Upper lobe of left lung (tissue), 6 donors: ENCODE measurements around the gene POLE3. TPM values are rescaled to one million over a fixed set of nuclear protein-coding genes. Genes with fewer than 3 reads are reported as not detected.

ENCODE experiments used
- ATAC-seq, 2 donors: fragments of 200-7000 bp; cut with Tn5 transposase; one replicate each; pipeline ENCODE4 v1.9.1; 2022; ENCODE audit warnings: mild to moderate bottlenecking in 2 of 2, moderate library complexity in 2 of 2; ENCODE audit not compliant: low FRiP score in 2 of 2
- DNase-seq, 2 donors: peaks; one replicate each; pipeline ENCODE4 v3.0.0-alpha.2; 2019 to 2020
- H3K27ac ChIP-seq, 4 donors: fragments of 200-600 bp; sonication (generic); one replicate each; pipeline ENCODE4 v1.5.1; 2016 to 2019
- H3K27me3 ChIP-seq, 4 donors: fragments of 200-600 bp; sonication (generic); one replicate each; pipeline ENCODE4 v1.5.1; 2017 to 2019
- H3K36me3 ChIP-seq, 4 donors: fragments of 200-600 bp; sonication (generic); one replicate each; pipeline ENCODE4 v1.5.1; 2016 to 2019
- H3K4me1 ChIP-seq, 4 donors: fragments of 200-600 bp; sonication (generic); one replicate each; pipeline ENCODE4 v1.5.1; 2018 to 2019
- H3K4me3 ChIP-seq, 4 donors: fragments of 200-600 bp; sonication (generic); one replicate each; pipeline ENCODE4 v1.5.1; 2017 to 2019; ENCODE audit warnings: mild to moderate bottlenecking in 2 of 4, moderate library complexity in 1 of 4
- H3K9me3 ChIP-seq, 4 donors: fragments of 200-600 bp; sonication (generic); one replicate each; pipeline ENCODE4 v1.5.1; 2018 to 2019
- CTCF ChIP-seq, 6 experiments: fragments of 450-650 bp in 4 of 6; fragments of 200-600 bp in 2 of 6; sonication (generic) in 2 of 6; IDR thresholded peaks; one replicate each; pipeline ENCODE4 v1.5.1; 2016 to 2019; ENCODE audit warnings: antibody characterized with exemption in 6 of 6
- EP300 ChIP-seq, 4 donors: sonication (generic); formaldehyde crosslinking; IDR thresholded peaks; one replicate each; pipeline ENCODE4 v1.5.1; 2017; ENCODE audit warnings: antibody characterized with exemption in 4 of 4, control low read depth in 2 of 4
- POLR2A ChIP-seq, 4 donors: fragments of 450-650 bp; IDR thresholded peaks; one replicate each; pipeline ENCODE4 v1.5.1; 2016 to 2017; ENCODE audit warnings: antibody characterized with exemption in 4 of 4, mild to moderate bottlenecking in 2 of 4
- POLR2AphosphoS5 ChIP-seq, 2 donors: sonication (generic); formaldehyde crosslinking; IDR thresholded peaks; one replicate each; pipeline ENCODE4 v1.5.1; 2017; ENCODE audit warnings: antibody characterized with exemption in 2 of 2
- WGBS, 2 donors: methylation state at CpG; one replicate each; pipeline ENCODE4 v1.1.5; 2017 to 2018; 5-methylcytosine and 5-hydroxymethylcytosine counted together
- total RNA-seq, 6 donors: library from RNA; depleted of rRNA in 4 of 6; stranded (reverse); fragments of >200 nt in 4 of 6; gene quantifications; one replicate each; pipeline versions ENCODE4 v1.1.0 to v1.2.1, GENCODE V29; 2016 to 2021
- donor health status: DM: no; HTN: no; CAD: no; lungs with moderate emphysema.
- donor health status: DM: no; HTN: yes; CAD: no; lungs with severe emphysema.

The POLE3 gene
- total RNA-seq, 6 donors from 2014 or later, result 6.4 to 37.1 (median 28.4) TPM

- ATAC-seq (no peak), DNase-seq (no peak)
- no peak for TF ChIP-seq POLR2AphosphoS5 (IDR thresholded peaks at IDR 0.05)
- no peak for TF ChIP-seq CTCF (IDR thresholded peaks at IDR 0.05)
- TF ChIP-seq POLR2A (IDR thresholded peaks at IDR 0.05), result no peak
- no peak for TF ChIP-seq EP300 (IDR thresholded peaks at IDR 0.05)
- no peaks in the 10 kb centered on the region for H3K36me3 ChIP-seq
- H3K27me3 ChIP-seq, result no peaks in the 10 kb centered on the region
- no peaks in the 10 kb centered on the region for H3K4me1 ChIP-seq
- no peak overlapping the region for H3K4me3 ChIP-seq
- H3K9me3 ChIP-seq, result no peaks in the 10 kb centered on the region
- no peak overlapping the region for H3K27ac ChIP-seq
Observed at GRCh38 chr9:113431191-113431590, 20.7 kb upstream of the POLE3 start.

GRCh38 chr9:113428062-113428615 is 17.7 kb upstream of the POLE3 start:
- no peaks in the 10 kb centered on the region for H3K9me3 ChIP-seq
- H3K4me1 ChIP-seq, result no peaks in the 10 kb centered on the region
- no peaks in the 10 kb centered on the region for H3K36me3 ChIP-seq
- no peaks in the 10 kb centered on the region for H3K27me3 ChIP-seq
- WGBS, 2 donors, result 79 to 89% methylated on average over 1 of the region's 1 CpG
- no peak for ATAC-seq
- TF ChIP-seq EP300 (IDR thresholded peaks at IDR 0.05) (no peak), CTCF (IDR thresholded peaks at IDR 0.05) (no peak), POLR2A (IDR thresholded peaks at IDR 0.05) (no peak)
- no peak overlapping the region for H3K4me3 ChIP-seq
- DNase-seq, result no peak
- H3K27ac ChIP-seq, result no peak overlapping the region

GRCh38 chr9:113427629-113428028 is 17.2 kb upstream of the POLE3 start:
- H3K36me3 ChIP-seq, result no peaks in the 10 kb centered on the region
- no peak overlapping the region for H3K27ac ChIP-seq
- H3K27me3 ChIP-seq, result no peaks in the 10 kb centered on the region
- ATAC-seq (no peak), DNase-seq (no peak)
- no peak overlapping the region for H3K4me3 ChIP-seq
- H3K9me3 ChIP-seq, result no peaks in the 10 kb centered on the region
- TF ChIP-seq POLR2A (IDR thresholded peaks at IDR 0.05), result no peak
- whole genome bisulfite sequencing, 2 donors, result 90 to 96% methylated on average over 2 of the region's 2 CpGs
- H3K4me1 ChIP-seq, result no peaks in the 10 kb centered on the region

- H3K9me3 ChIP-seq, result no peaks in the 10 kb centered on the region
- no peaks in the 10 kb centered on the region for H3K27me3 ChIP-seq
- no peak for DNase-seq
- 75 to 81% methylated on average over 1 of the region's 1 CpG for WGBS, 2 donors
- H3K27ac ChIP-seq, result no peak overlapping the region
- ATAC-seq, result no peak
- H3K4me3 ChIP-seq, result no peak overlapping the region
- no peaks in the 10 kb centered on the region for H3K4me1 ChIP-seq
- TF ChIP-seq POLR2A (IDR thresholded peaks at IDR 0.05) (no peak), CTCF (IDR thresholded peaks at IDR 0.05) (no peak), EP300 (IDR thresholded peaks at IDR 0.05) (no peak), POLR2AphosphoS5 (IDR thresholded peaks at IDR 0.05) (no peak)
- no peaks in the 10 kb centered on the region for H3K36me3 ChIP-seq
Observed at GRCh38 chr9:113426701-113427100, 16.2 kb upstream of the POLE3 start.

GRCh38 chr9:113425072-113425471 is 14.6 kb upstream of the POLE3 start:
- TF ChIP-seq EP300 (IDR thresholded peaks at IDR 0.05) (no peak), CTCF (IDR thresholded peaks at IDR 0.05) (no peak), POLR2A (IDR thresholded peaks at IDR 0.05) (no peak), POLR2AphosphoS5 (IDR thresholded peaks at IDR 0.05) (no peak)
- WGBS, 2 donors, result 24 to 35% methylated on average over 2 of the region's 2 CpGs
- no peaks in the 10 kb centered on the region for H3K36me3 ChIP-seq
- H3K27me3 ChIP-seq, result no peaks in the 10 kb centered on the region
- no peak overlapping the region for H3K27ac ChIP-seq
- H3K9me3 ChIP-seq, result no peaks in the 10 kb centered on the region
- H3K4me3 ChIP-seq, result no peak overlapping the region
- DNase-seq (no peak), ATAC-seq (no peak)
- H3K4me1 ChIP-seq, result no peaks in the 10 kb centered on the region
